H9 (cell line): ENCODE data around the gene BTN1A1. TPM values are rescaled to one million over a fixed set of nuclear protein-coding genes. Genes with fewer than 3 reads are reported as not detected.

ENCODE experiments used
- DNase-seq: peaks from one replicate; pipeline ENCODE4 v3.0.0-alpha.2; 2017
- H2AFZ ChIP-seq: one replicate; pipeline ENCODE4 v1.6.1; 2013; ENCODE audit warnings: mild to moderate bottlenecking, low read length, control low read depth, moderate library complexity
- H2AK5ac ChIP-seq: 2 replicates; pipeline ENCODE4 v1.6.1; 2013; ENCODE audit warnings: low read length, control low read depth, mixed read lengths; ENCODE audit not compliant: insufficient read length
- H2BK120ac ChIP-seq: one replicate; pipeline ENCODE4 v1.6.1; 2013; ENCODE audit warnings: low read depth, mild to moderate bottlenecking, low read length, control low read depth, inconsistent platforms; ENCODE audit not compliant: poor library complexity, severe bottlenecking
- H2BK12ac ChIP-seq: 2 replicates; pipeline ENCODE4 v1.6.1; 2013; ENCODE audit warnings: low read length, control low read depth, mixed read lengths, low read depth; ENCODE audit not compliant: insufficient read length
- H2BK15ac ChIP-seq: 2 replicates; pipeline ENCODE4 v1.6.1; 2013; ENCODE audit warnings: low read depth, low read length, control low read depth
- H2BK20ac ChIP-seq: one replicate; pipeline ENCODE4 v1.6.1; 2013; ENCODE audit warnings: low read depth, mild to moderate bottlenecking, low read length, control low read depth, inconsistent platforms; ENCODE audit not compliant: poor library complexity, severe bottlenecking
- H2BK5ac ChIP-seq: 2 replicates; pipeline ENCODE4 v1.6.1; 2013; ENCODE audit warnings: low read length, control low read depth, mixed read lengths; ENCODE audit not compliant: insufficient read length
- H3K14ac ChIP-seq: 2 replicates; pipeline ENCODE4 v1.6.1; 2013; ENCODE audit warnings: low read length, control low read depth; ENCODE audit not compliant: insufficient read depth
- H3K18ac ChIP-seq: 2 replicates; pipeline ENCODE4 v1.6.1; 2013; ENCODE audit warnings: low read depth, mild to moderate bottlenecking, mixed read lengths, low read length, control low read depth; ENCODE audit not compliant: insufficient read length
- H3K23ac ChIP-seq: 2 replicates; pipeline ENCODE4 v1.6.1; 2013; ENCODE audit warnings: low read length, control low read depth, mixed read lengths, low read depth; ENCODE audit not compliant: insufficient read length
- H3K23me2 ChIP-seq: 2 replicates; pipeline ENCODE4 v1.6.1; 2013; ENCODE audit warnings: low read depth, mild to moderate bottlenecking, mixed read lengths, low read length, control low read depth; ENCODE audit not compliant: insufficient read length, poor library complexity, severe bottlenecking
- H3K27ac ChIP-seq: 2 replicates; pipeline ENCODE4 v1.5.1; 2013; ENCODE audit warnings: low read length, control low read depth, mixed read lengths, low read depth; ENCODE audit not compliant: insufficient read length
- H3K27me3 ChIP-seq: 2 replicates; pipeline ENCODE4 v1.6.1; 2013; ENCODE audit warnings: low read length, control low read depth, inconsistent platforms; ENCODE audit not compliant: insufficient read depth
- H3K4ac ChIP-seq: 2 replicates; pipeline ENCODE4 v1.6.1; 2013; ENCODE audit warnings: low read depth, mild to moderate bottlenecking, control low read depth, inconsistent platforms, low read length, moderate library complexity
- H3K4me1 ChIP-seq: 2 replicates; pipeline ENCODE4 v1.6.1; 2013; ENCODE audit warnings: low read length, control low read depth, inconsistent platforms; ENCODE audit not compliant: insufficient read depth
- H3K4me2 ChIP-seq: 2 replicates; pipeline ENCODE4 v1.6.1; 2013; ENCODE audit warnings: low read length, control low read depth, mixed read lengths; ENCODE audit not compliant: insufficient read length, insufficient read depth
- H3K56ac ChIP-seq: 2 replicates; pipeline ENCODE4 v1.6.1; 2013; ENCODE audit warnings: low read depth, mild to moderate bottlenecking, mixed read lengths, low read length, control low read depth; ENCODE audit not compliant: insufficient read length
- H3K79me1 ChIP-seq: 2 replicates; pipeline ENCODE4 v1.6.1; 2013; ENCODE audit warnings: low read depth, mild to moderate bottlenecking, moderate library complexity, low read length, control low read depth, inconsistent platforms; ENCODE audit not compliant: insufficient read depth, poor library complexity, severe bottlenecking
- H3K79me2 ChIP-seq: 2 replicates; pipeline ENCODE4 v1.6.1; 2013; ENCODE audit warnings: low read length, control low read depth, inconsistent platforms; ENCODE audit not compliant: insufficient read depth
- H3K9ac ChIP-seq: 2 replicates; pipeline ENCODE4 v1.6.1; 2013; ENCODE audit warnings: low read length, control low read depth, mixed read lengths; ENCODE audit not compliant: insufficient read length; ENCODE audit errors: extremely low read depth
- H3K9me3 ChIP-seq: one replicate; pipeline ENCODE4 v1.6.1; 2013; ENCODE audit warnings: low read depth, low read length, inconsistent platforms; ENCODE audit not compliant: control insufficient read depth
- H3T11ph ChIP-seq: one replicate; pipeline ENCODE4 v1.6.1; 2013; ENCODE audit warnings: mild to moderate bottlenecking, low read length, control low read depth, inconsistent platforms
- H4K20me1 ChIP-seq: one replicate; pipeline ENCODE4 v1.6.1; 2013; ENCODE audit not compliant: control insufficient read depth, insufficient read length, insufficient read depth
- H4K5ac ChIP-seq: 2 replicates; pipeline ENCODE4 v1.6.1; 2013; ENCODE audit warnings: low read depth, mild to moderate bottlenecking, mixed read lengths, low read length, control low read depth; ENCODE audit not compliant: insufficient read length
- H4K8ac ChIP-seq: replicated peaks from 2 replicates; pipeline ENCODE4 v1.6.1; 2013; ENCODE audit warnings: low read length, control low read depth, mixed read lengths, low read depth; ENCODE audit not compliant: insufficient read length
- H4K91ac ChIP-seq: 2 replicates; pipeline ENCODE4 v1.6.1; 2013; ENCODE audit warnings: low read depth, mild to moderate bottlenecking, moderate library complexity, mixed read lengths, low read length, control low read depth; ENCODE audit not compliant: insufficient read length
- H3K27ac Mint-ChIP-seq, 3 experiments: 2 replicates in 2 of 3; 3 replicates in 1 of 3; pipeline ENCODE4 v1.8.0; 2020 to 2021; ENCODE audit warnings: mixed read lengths in 3 of 3, mild to moderate bottlenecking in 1 of 3, moderate library complexity in 1 of 3
- H3K27me3 Mint-ChIP-seq: 2 replicates; pipeline ENCODE4 v1.8.0; 2021; ENCODE audit warnings: low read depth, mild to moderate bottlenecking, moderate library complexity, mixed read lengths
- H3K36me3 Mint-ChIP-seq, 3 experiments: 2 replicates in 2 of 3; 3 replicates in 1 of 3; pipeline ENCODE4 v1.8.0; 2020 to 2021; ENCODE audit warnings: low read depth in 3 of 3, mixed read lengths in 3 of 3; ENCODE audit not compliant: insufficient read depth in 1 of 3
- H3K4me1 Mint-ChIP-seq, 2 experiments: 2 replicates each; pipeline ENCODE4 v1.8.0; 2020; ENCODE audit warnings: mixed read lengths in 2 of 2
- H3K4me3 Mint-ChIP-seq, 2 experiments: 2 replicates in 1 of 2; 3 replicates in 1 of 2; pipeline ENCODE4 v1.8.0; 2020 to 2021; ENCODE audit warnings: mild to moderate bottlenecking in 2 of 2, mixed read lengths in 2 of 2, moderate library complexity in 1 of 2
- H3K9me3 Mint-ChIP-seq, 2 experiments: 2 replicates in 1 of 2; 3 replicates in 1 of 2; pipeline ENCODE4 v1.8.0; 2020; ENCODE audit warnings: mild to moderate bottlenecking in 2 of 2, mixed read lengths in 2 of 2, moderate library complexity in 1 of 2
- total RNA-seq: library from RNA; stranded (reverse); gene quantifications from 2 replicates; pipeline ENCODE4 v1.2.1, GENCODE V29; 2021
- TF ChIP-seq, protein P1 (sequence below): fragments of 200-600 bp; sonication (generic); conservative IDR thresholded peaks from 3 replicates; pipeline ENCODE4 v1.8.0; 2021; ENCODE audit warnings: antibody characterized with exemption, mild to moderate bottlenecking

The BTN1A1 gene
- total RNA-seq, 1 experiment from 2014 or later, result 0.15 TPM

- H3K27me3 ChIP-seq, result no peaks in the 10 kb centered on the region
- Mint-ChIP-seq H3K27ac (peak overlapping the region in 1 of 3 experiments; percentile 72; a peak in 1 of 7 replicates), H3K4me1 (peaks cover 10 to 15% of the 10 kb centered on the region in 2 experiments), H3K4me3 (peak overlapping the region in 1 of 2 experiments; percentile 30; a peak in 2 of 5 replicates), H3K36me3 (peaks cover 8 to 48% (median 48%) of the 10 kb centered on the region in 3 experiments; a peak in 6 of 7 replicates), H3K9me3 (no peaks in the 10 kb centered on the region; a peak in 1 of 5 replicates), H3K27me3 (no peaks in the 10 kb centered on the region)
- no peak overlapping the region for H3K9ac ChIP-seq
- no peak overlapping the region for H2BK15ac ChIP-seq
- no peak overlapping the region for H3K14ac ChIP-seq
- no peak overlapping the region for H3K27ac ChIP-seq
- TF ChIP-seq, protein P1, sequence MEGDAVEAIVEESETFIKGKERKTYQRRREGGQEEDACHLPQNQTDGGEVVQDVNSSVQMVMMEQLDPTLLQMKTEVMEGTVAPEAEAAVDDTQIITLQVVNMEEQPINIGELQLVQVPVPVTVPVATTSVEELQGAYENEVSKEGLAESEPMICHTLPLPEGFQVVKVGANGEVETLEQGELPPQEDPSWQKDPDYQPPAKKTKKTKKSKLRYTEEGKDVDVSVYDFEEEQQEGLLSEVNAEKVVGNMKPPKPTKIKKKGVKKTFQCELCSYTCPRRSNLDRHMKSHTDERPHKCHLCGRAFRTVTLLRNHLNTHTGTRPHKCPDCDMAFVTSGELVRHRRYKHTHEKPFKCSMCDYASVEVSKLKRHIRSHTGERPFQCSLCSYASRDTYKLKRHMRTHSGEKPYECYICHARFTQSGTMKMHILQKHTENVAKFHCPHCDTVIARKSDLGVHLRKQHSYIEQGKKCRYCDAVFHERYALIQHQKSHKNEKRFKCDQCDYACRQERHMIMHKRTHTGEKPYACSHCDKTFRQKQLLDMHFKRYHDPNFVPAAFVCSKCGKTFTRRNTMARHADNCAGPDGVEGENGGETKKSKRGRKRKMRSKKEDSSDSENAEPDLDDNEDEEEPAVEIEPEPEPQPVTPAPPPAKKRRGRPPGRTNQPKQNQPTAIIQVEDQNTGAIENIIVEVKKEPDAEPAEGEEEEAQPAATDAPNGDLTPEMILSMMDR, result peak; percentile 54
- no peak overlapping the region for H2BK20ac ChIP-seq
- no peaks in the 10 kb centered on the region for H3K4me1 ChIP-seq
- no peak overlapping the region for H4K5ac ChIP-seq
- no peak overlapping the region for H4K91ac ChIP-seq
- no peak overlapping the region for H3K56ac ChIP-seq
- no peak for DNase-seq
- no peak overlapping the region for H2AFZ ChIP-seq
- no peak overlapping the region for H3K4me2 ChIP-seq
- H4K20me1 ChIP-seq, result no peaks in the 10 kb centered on the region
- H2BK120ac ChIP-seq, result no peak overlapping the region
- no peak overlapping the region for H2AK5ac ChIP-seq
- no peak overlapping the region for H4K8ac ChIP-seq
- no peak overlapping the region for H3T11ph ChIP-seq
- no peaks in the 10 kb centered on the region for H3K9me3 ChIP-seq
- H2BK12ac ChIP-seq, result no peak overlapping the region
- H3K23ac ChIP-seq, result no peak overlapping the region
- H3K23me2 ChIP-seq, result peaks cover under 1% of the 10 kb centered on the region
- no peaks in the 10 kb centered on the region; the same call in 1 of the 2 replicates for H3K79me2 ChIP-seq
- no peak overlapping the region for H2BK5ac ChIP-seq
- H3K4ac ChIP-seq, result no peak overlapping the region
- H3K18ac ChIP-seq, result no peak overlapping the region
- no peaks in the 10 kb centered on the region for H3K79me1 ChIP-seq
Measured at GRCh38 chr6:26543953-26544352, 43.9 kb downstream of the BTN1A1 start.
